Ammon's horn (tissue), 1 donor: ENCODE results near the gene CXCL9.
A peak's percentile ranks its signal among the peaks of the same experiment; 100 is the strongest.
"Not testable (repeated sequence)": the region's sequence is repeated elsewhere in the genome, so short reads cannot be mapped to it uniquely, and the experiment has no call there.

Source experiments
- DNase-seq: peaks from one replicate; pipeline ENCODE4 v3.0.0-alpha.2; 2016; ENCODE audit warnings: low spot score

Gene CXCL9

DNA sequence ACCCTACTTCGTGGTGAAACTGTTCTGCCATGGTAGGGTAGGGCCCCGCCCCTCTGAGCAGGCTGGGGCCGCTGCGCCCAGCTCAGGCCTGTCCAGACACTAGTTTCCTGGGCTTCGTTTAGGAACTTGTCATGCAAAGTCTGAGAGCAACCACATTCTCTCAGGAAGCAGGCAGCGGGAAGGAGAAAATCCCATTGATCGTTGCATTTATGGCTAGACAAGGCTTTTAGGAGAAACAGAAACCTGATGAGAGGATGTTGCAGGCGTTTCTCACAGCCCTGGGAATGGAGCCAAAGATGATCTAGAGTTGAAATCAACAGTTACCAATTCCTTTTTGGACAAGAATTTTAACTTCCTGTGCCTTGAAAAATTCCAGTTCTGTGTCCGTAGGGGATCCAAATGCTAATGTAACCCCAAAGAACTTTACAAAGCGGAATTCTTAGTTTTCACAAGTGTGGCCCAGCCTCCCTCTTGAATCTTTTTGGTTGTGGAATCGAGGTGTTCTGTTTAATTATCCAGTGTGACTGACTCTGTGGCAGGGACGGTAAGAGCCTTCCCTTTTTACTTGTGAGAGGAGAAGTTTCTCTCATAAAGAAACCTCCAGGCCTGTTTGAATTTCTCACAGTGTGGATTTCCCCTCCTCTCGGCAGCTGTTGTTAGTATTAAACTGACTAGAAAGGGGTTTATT is 4.5 kb upstream of the CXCL9 start:
- peak; percentile 29 for DNase-seq

GRCh38 chr4:76011018-76011670 is 3.8 kb upstream of the CXCL9 start:
- DNase-seq, result no peak

GRCh38 chr4:76010576-76010975 is 3.3 kb upstream of the CXCL9 start:
- DNase-seq, result no peak

DNA sequence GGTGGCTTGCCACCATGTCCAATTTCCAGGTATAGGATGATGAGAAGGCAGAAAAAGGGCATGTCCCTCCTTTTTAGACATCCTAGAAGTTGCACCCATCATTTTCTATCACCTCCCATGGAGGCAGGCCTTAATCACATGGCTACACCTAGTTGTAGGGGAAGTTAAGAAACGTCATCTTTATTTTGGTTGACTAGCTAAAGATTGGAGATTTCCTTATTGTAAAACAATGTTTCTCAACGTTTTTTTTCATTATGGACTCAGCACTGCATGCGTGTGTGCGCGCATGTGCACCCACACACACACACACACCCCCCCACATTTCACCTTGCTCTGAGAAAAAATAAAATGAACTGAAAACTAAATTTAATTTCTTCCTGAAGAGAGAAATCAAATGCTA is 2.0 kb upstream of the CXCL9 start:
- no peak for DNase-seq

DNA sequence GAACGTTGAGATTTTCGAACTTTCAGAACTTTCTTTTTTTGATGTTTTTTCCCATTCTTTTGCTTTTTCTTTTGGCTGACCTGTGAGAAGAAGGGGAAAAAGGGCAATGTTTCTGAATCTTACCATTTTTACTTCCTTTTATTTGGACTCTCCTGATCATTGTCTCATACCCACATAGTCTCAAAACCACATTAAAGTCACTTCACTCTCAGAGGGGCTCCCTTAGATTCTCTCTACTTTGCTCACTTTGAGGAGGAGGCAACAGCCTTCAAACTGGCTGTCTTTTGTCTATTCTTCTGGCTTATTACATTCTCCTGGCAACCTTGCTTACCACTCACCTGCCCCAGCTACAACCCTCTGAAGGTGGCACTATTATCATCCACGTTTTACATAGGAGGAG is 3.7 kb downstream of the CXCL9 start:
- DNase-seq, result no peak

- DNase-seq, result no peak
Measured at GRCh38 chr4:76003035-76003434, 4.3 kb downstream of the CXCL9 start.

DNA sequence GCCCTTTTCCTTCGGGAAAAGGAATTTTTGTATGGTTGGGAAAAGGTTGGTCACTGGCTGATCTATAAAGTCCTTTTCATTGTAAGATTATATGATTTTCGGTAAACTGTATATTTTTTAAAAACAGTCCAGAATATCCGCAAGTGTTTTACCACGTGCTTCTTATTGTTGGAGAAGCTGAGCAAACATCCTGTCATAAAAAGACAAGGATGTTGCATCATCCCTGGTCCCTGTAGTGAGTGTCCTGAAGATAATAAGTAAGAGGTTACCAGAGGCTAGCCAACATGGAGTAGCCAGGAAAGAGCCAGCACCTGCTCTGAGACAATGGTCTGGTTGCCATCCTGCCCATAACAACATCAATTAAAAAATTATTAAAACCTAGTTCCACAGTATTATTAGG is 5.1 kb downstream of the CXCL9 start:
- no peak for DNase-seq

DNA sequence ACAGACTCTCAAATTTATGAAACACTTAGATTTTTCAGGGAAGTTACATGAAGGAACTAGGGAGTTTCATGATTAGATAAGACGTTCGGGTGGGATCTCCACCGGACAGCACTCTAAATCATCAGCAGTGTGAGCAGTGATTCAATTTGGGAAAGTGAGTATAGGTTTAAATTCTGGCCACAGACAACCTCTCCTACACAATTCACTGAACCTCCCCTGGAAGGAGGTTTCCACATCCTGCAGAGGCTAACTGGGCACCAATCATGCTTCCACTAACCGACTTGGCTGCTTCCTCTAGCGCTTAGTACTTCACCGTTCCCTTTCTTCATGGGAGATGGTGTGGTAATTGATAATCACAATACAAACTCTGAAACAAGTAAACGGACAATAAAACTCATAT is 5.6 kb downstream of the CXCL9 start:
- no peak for DNase-seq

DNA sequence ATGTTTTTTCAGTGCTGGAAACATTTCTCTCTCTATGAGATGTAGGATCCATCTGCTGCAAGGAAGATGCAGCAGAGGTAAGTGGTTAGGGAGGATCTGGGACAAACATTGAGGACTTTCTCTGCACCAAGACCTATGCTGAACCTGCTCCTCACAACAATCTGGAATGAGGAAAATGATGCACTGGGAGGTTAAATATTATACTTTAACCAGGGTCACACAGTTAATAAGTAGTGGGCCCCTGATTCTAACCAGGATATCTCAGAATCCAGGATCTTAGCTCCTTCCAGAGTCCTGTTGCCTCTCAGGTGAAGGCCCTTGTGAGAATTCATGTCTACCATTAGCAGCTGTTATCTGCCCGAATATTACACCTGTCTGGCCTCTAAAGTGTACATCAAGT is 7.0 kb downstream of the CXCL9 start:
- no peak for DNase-seq

DNA sequence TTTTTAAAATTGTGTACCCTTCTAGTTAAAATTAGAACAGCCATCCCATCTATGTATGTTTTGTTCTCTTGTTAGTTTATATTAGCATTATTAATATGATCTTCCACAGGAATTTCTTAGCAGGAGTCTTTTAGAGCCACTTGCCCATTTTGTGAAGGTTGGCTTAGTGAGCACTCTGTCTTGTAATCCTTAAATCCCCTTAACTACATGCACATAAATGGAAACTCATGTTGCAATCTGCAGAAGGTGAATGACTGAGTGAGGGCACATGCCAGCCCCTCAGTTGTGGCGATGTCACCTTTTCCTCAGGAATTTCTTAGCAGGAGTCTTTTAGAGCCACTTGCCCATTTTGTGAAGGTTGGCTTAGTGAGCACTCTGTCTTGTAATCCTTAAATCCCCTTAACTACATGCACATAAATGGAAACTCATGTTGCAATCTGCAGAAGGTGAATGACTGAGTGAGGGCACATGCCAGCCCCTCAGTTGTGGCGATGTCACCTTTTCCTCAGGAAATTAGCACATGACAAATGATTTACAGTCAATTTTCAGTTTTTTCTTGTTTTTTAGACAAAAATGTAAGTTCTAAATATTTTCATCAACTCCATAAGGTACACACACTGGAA is 8.7 kb downstream of the CXCL9 start:
- not testable (repeated sequence) for DNase-seq

- DNase-seq, result no peak
Measured at GRCh38 chr4:75997946-75998345, 9.4 kb downstream of the CXCL9 start.

DNA sequence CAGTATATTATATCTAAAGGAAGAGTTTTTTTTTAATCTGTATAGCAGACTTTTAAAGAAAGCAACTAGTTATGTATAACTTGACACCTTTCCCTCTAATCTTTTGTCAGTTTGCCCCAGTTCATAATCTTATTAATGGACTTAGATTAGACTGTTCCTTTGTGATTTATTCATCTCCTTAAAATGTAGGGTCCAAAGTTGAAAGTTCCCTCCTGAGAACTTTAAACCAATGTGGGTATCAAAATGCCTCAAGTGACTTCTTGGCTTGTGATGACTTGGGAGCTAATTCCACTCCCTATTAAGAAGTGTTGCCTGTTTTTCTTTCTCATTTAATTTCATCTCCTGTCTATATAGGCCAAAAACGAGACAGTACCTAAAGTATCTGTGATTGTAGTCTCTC is 10.2 kb downstream of the CXCL9 start:
- DNase-seq, result no peak

- DNase-seq, result peak; percentile 54
Measured at GRCh38 chr4:75995727-75996126, 11.6 kb downstream of the CXCL9 start.

DNA sequence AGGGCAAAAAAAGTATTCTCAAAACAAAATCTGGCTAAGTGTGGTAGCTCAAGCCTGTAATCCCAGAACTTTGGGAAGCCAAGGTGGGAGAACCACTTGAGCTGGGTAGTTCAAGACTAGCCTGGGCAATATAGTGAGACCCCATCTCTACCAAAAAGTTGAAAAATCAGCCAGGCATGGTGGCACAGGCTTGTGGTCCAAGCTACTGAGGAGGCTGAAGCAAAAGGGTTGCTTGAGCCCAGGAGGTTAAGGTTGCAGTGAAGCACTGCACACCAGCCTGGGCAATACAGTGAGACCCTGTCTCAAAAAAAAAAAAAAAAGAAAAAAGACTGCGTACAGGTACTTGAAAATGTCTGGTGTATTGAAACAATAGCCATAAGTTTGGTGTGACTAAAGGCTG is 14.8 kb downstream of the CXCL9 start:
- no peak for DNase-seq

GRCh38 chr4:75989846-75990528 is 17.3 kb downstream of the CXCL9 start:
- DNase-seq, result no peak

DNA sequence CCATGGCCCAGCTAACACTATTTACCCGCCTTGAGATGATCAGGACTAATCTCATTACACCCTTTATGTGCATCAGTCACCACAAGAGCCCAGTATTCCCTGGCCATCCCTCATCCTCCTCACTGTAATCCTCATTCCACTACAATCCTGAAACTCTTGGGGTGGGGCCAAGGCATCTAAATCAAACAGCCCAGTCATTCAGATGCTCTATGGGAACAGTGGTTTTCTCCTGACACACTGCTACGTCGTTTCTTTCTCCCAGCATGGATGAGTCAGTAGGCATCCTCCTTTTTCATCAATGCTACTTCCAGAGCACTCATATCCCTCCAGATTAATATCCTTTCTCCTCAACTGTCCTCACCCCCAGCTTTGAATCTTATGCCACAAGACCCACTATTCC is 22.2 kb downstream of the CXCL9 start:
- no peak for DNase-seq

- DNase-seq, result no peak
Measured at GRCh38 chr4:75980576-75980975, 26.7 kb downstream of the CXCL9 start.

GRCh38 chr4:75976177-75976576 is 31.1 kb downstream of the CXCL9 start:
- DNase-seq, result no peak

DNA sequence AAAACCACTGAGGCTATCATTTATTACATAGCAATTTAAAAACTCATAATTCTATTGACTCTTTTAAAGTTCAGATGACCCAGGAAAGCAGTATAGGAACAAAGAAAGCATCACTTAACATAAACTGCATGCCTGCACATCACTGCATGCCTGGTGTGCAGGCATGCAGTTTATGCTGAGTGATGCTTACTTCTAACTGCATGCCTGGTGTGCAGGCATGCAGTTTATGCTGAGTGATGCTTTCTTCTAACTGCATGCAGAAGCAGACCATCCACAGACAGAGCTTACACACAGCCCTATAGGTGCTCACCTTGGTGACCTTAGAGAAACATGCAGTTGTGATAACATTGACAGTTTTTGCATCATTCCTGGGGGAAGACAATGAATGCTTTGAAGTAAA is 33.5 kb downstream of the CXCL9 start:
- no peak for DNase-seq

- DNase-seq, result no peak
Measured at GRCh38 chr4:75968084-75968483, 39.2 kb downstream of the CXCL9 start.

- DNase-seq, result no peak
Measured at GRCh38 chr4:75963558-75963957, 43.8 kb downstream of the CXCL9 start.

DNA sequence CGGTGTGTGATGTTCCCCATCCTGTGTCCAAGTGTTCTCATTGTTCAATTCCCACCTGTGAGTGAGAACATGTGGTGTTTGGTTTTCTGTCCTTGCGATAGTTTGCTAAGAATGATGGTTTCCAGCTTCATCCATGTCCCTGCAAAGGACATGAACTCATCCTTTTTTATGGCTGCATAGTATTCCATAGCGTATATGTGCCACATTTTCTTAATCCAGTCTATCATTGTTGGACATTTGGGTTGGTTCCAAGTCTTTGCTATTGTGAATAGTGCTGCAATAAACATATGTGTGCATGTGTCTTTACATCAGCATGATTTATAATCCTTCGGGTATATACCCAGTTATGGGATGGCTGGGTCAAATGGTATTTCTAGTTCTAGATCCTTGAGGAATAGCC is 45.2 kb downstream of the CXCL9 start:
- DNase-seq, result not testable (repeated sequence)

- DNase-seq, result not testable (repeated sequence)
Measured at GRCh38 chr4:75958546-75958945, 48.8 kb downstream of the CXCL9 start.
